Measurements from ENCODE around the gene ALDH5A1.

The ALDH5A1 gene

GRCh38 chr6:24534329-24534728, 39.6 kb downstream of the ALDH5A1 start:
- no peak for DNase-seq

- DNase-seq = no peak
These were observed 40.4 kb downstream of the ALDH5A1 start for GRCh38 chr6:24535210-24535609.

DNA sequence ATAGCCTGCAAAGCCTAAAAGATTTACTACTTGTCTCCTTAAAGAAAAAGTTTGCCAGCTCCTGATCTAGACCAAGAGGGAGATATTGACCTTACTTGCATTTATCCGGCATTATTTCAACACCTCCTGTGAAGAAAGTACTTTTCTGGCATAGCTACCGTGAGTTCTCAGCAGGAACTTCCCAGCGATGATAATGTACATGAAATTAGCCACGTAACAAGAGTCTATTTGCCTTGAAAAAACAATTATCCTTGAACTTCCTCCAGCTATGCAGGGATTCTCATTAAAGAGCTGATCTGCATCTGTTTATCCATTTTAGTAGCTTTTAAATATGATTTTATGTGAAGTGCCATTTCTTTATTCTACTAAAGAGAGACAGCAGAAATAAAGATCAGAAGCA, 41.7 kb downstream of the ALDH5A1 start:
- DNase-seq = no peak

DNA sequence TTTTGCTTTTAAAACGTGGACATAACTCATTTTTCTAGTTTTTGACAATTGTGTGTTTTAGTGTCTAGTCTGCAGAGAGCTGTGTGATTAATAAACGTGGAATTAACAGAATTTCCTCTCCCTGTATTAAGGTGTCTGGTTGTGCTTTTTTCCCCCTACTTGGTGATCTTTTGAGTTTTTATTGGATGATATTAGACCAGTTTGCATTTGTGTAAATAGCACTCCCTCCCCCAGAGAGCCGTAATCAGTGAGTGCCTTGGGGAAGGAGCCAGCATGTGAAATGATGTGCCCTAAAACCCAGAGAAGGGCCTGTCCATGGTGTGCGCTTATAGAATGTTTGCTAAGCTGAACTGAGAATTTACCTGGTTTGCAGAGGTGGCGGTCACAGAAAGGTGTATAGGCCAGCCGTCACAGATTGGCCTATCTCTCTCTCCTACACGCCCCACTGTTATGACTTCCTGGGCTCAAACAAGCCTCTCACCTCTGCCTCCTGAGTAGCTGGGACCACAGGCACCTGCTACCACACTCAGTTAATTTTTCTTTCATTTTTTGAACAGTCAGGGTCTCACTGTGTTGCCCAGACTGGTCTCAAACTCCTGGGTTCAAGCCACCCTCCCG, 42.4 kb downstream of the ALDH5A1 start:
- DNase-seq = no peak

DNA sequence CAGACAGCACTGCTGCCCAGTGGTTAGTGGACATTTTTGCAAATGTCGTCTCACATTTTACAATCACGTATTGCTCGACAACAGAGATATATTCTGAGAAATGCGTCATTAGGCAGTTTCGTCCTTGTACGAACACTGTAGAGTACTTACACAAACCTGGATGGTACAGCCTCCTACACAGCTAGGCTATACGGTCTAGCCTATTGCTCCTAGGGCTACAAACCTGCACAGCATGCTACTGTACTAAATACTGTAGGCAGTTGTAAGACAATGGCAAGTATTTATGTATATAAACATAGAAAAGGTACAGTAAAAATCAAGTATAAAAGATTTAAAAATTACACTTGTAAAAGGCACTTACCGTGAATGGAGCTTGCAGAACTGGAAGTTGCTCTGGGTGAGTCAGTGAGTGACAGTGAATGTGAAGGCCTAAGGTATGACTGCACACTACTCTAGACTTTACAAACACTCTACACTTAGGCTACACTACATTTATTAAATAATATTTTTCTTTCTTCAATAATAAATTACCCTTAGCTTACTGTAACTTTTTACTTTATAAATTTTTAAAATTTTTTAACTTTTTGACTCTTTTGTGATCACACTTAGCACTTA, 43.1 kb downstream of the ALDH5A1 start:
- DNase-seq = no peak

GRCh38 chr6:24539416-24539815, 44.6 kb downstream of the ALDH5A1 start:
- no peak for DNase-seq

DNA sequence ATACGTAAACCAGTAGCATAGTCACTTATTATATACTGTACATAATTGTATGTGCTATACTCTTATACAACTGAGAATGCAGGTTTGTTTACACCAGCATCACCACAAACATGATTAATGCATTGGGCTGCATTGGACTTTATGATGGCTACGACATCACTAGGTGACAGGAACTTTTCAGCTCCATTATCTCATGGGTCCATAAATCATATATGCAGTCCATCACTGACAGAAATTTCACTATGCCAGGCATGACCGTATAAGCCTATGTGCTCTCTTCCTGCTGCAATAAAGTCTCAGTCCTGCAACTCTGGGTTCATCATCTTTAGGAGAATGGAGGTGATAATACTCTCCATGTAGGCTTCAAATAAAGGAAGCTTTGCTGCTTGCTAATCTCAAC, 45.4 kb downstream of the ALDH5A1 start:
- DNase-seq = no peak

- no peak for DNase-seq
These were observed 48.9 kb downstream of the ALDH5A1 start for GRCh38 chr6:24543683-24544082.

GRCh38 chr6:24545183-24545582, 50.4 kb downstream of the ALDH5A1 start:
- DNase-seq = no peak

DNA sequence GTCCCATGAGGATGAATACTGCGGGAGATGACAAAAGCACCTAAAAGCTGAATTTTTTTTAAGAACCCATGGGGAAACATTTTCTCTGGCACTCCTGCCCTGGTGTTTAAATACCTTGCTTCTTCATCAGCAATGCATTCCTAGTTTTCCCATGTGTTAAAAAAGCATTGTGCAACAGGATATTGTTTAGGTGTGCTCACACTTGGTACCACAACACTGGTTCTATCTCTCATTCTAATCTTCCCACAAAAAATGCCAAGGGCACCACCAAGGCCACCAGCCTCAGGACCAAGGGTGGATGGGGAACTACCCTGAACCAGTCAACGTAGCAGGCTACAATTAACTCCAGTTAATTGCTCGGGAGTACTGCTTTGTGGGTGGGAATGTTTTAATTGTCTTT, 50.9 kb downstream of the ALDH5A1 start:
- no peak for DNase-seq

DNA sequence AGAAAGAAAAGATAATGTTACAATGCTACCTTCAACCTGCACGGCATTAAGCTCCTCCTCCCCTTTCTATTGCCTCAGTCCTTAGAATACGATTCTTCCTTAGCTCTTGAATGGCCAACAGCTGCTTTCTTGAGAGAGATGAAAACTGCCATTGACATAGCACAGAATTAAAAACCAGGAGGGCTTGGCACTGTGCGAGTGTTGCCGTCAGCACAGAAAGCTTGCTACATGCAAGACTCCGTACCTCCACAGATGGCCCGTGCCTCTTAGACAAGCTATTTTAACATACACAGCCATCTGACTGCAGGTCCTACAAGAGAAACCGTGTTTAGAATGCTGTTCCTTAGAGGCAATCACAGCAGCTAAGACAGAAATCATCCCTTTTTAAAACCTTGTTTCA, 51.7 kb downstream of the ALDH5A1 start:
- DNase-seq = no peak

DNA sequence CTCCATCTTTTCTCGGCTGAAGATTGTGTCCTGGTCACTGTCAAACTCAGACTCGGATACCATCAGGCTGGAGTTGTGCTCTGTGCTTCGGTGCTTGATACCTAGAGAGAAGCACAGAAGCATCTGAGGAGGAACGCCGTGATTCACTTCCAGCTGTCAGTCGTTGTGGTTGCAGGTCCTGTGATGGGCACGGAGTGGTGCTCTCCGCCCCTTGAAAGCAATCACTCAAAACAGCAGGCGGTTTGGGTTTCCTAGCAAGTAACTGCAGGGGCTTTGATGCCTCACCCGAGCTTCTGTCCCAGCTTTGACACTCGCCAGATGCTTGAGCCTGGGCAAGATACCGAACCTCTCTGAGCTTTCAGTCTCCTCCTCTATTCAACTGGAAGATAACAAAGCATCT, 52.5 kb downstream of the ALDH5A1 start:
- DNase-seq = peak; percentile 37 to 75

DNA sequence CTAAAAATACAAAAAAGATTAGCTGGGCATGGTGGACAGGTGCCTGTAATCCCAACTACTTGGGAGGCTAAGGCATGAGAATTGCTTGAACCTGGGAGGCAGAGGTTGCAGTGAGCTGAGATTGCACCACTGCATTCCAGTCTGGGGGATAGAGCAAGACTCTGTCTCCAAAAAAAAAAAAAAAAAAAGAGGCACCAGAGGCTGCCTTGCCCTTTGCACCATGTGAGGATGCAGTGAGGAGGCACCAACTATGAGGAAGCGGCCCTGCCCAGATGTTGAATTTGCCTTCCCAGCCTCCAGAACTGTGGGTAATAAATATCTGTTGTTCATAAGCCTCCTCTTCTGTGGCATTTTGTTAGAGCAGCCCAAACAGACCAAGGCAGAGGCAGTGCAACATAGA, 54.4 kb downstream of the ALDH5A1 start:
- no peak for DNase-seq

DNA sequence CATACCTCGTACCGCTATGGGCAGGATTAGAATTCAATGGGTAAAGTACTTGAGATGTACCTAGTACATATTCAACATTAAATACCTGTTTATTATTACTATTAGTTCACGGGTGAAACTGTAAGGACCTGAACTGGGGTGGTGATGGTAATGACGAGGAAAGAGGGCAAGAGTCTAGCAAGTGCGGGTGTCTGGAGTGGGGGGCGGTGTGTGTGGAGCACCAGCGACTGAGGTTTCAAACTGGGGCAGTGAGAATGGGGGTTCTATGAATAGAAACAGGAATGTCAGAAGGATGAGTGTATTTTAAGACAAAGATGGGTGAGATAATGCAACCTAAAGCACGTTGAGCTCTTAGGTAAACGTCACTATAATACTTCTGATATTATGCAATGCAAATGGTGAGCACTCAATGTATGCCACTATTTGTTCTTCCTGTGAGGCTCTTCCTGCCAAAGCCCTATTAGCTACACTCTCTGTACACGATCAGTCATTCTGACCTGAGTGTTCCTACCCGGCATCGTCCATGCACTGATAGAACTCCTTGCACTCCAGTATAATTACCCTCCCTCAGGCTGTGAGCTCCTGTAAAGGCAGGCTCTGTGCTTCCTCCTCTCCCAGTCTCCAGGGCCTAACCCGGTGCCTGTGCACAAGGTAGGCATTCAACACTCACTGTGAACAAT, 55.0 kb downstream of the ALDH5A1 start:
- no peak for DNase-seq

GRCh38 chr6:24551139-24551538, 56.4 kb downstream of the ALDH5A1 start:
- no peak for DNase-seq

DNA sequence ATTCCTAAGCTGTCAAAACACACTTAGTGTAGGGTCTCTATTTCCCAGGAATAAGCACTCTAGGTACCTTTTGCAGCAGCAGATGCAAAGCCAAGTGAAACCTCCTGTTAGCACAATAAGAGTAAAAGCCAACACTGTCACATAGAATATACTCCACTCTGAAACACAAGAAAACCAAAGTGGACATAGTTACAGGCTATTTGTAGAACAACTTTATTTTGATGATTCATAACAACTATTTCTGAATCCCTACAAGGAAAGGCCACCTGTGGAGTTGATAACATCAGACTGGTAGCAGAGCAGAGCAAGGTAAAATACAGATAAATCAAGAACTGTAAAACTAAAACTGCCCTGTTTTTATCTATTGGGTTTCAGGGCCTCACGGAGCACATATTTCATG, 59.7 kb downstream of the ALDH5A1 start:
- no peak for DNase-seq

GRCh38 chr6:24558516-24558915, 63.7 kb downstream of the ALDH5A1 start:
- no peak for DNase-seq

- DNase-seq = no peak
These were observed 69.3 kb downstream of the ALDH5A1 start for GRCh38 chr6:24564081-24564480.

DNA sequence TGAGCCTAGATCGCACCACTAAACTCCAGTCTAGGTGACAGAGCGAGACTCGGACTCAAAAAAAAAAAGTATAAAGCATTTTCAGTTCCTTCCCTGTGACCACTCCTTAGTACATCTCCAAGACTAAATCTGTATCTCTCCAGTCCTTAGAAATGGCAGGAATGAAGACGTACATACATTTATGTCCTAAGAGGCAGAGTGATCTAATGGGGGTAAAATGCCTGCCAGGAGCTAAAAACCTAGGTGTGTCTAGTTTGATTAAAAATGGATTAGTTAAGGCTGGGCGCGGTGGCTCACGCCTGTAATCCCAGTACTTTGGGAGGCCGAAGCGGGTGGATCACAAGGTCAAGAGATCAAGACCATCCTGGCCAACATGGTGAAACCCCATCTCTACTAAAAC, 70.4 kb downstream of the ALDH5A1 start:
- DNase-seq = no peak

DNA sequence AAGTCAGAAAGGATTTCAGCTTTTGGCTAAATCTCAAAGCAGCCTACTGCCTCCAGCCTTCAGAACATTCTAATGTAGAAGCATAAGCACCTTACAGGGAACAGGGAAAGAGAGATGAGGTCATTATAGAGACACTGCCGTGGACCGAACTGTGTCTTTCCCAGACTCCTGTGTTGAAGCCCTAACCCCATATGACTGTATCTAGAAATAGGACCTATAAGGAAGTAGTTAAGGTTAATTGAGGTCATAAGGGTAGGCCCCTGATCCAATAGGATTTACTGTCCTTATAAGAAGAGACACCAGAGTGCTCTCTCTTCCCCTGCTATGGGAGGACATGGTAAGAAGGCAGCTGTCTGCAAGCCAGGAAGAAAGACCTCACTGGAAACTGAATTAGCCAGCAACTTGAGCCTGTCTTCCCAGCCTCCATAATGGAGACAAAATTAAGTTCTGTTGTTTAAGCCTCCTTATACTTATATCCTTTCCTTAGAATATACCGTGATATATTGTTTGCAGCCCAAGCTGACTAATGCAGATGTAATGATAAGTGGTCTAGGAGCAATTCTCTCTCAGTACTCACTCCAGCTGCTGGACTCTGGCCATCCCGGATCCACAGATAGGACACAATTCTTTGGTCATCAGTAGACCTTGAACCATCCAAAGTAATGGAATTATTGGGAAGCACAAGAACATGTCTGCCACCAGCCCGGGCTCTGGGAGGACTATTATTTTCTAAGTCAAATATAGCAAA, 71.4 kb downstream of the ALDH5A1 start:
- DNase-seq = no peak

- DNase-seq = no peak
These were observed 73.9 kb downstream of the ALDH5A1 start for GRCh38 chr6:24568683-24569082.

GRCh38 chr6:24569811-24570210, 75.0 kb downstream of the ALDH5A1 start:
- no peak for DNase-seq

DNA sequence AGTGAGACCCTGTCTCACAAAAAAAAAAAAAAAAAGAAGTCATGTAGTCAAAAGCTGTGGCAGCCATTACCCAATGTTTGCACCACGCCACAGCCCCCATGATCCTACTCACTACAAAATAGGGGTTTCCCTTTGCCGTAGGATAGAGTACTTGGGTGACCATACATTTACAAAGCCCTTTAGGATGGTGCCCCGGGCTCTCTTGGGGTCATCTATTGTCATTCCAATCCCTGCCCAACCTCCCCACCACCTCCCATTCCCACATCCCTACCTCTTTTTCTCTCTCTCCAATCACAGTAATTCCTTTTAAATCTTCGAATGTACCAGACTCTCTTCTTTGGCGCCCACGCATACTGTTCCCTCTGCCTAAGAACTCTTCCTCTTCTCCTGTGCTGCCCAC, 76.6 kb downstream of the ALDH5A1 start:
- no peak for DNase-seq

DNA sequence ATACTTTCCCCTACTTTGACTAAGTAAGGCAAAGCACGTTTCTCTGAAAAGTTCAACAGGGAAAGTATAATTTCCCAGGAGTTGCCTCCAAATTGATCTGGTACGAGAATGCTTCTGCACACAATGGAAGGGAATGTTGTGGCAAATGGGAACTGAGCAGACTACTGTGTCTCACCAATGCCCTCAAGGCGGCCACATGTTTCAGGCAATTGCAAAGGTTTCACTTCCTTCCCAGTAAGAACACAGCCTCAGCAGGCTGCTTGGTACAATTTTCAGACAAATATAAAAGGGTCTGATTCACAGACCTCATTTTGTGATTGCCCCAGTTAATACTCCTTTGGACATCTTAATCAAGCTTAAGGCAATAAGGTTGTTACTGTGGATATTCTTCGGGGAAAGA, 80.0 kb downstream of the ALDH5A1 start:
- DNase-seq = no peak

Data from NCI-H187 (cell line).